Mesenchymal stem cell (in vitro differentiated cells and primary cell): ENCODE results near the gene RABGAP1L.

Experiments
- DNase-seq: peaks from one replicate; pipeline ENCODE4 v3.0.0-alpha.2; 2013
- H2AFZ ChIP-seq: one replicate; pipeline ENCODE4 v1.6.1; 2013; ENCODE audit warnings: low read depth, mild to moderate bottlenecking, control low read depth, inconsistent platforms, low read length, moderate library complexity
- H2AK5ac ChIP-seq: 2 replicates; pipeline ENCODE4 v1.6.1; 2013; ENCODE audit warnings: low read length, moderate library complexity, mild to moderate bottlenecking, inconsistent platforms; ENCODE audit not compliant: severe bottlenecking
- H2BK120ac ChIP-seq: one replicate; pipeline ENCODE4 v1.6.1; 2013; ENCODE audit warnings: low read depth, mild to moderate bottlenecking, inconsistent platforms, low read length, moderate library complexity
- H2BK12ac ChIP-seq, 2 experiments: one replicate each; pipeline ENCODE4 v1.6.1; 2013; ENCODE audit warnings: inconsistent platforms in 2 of 2, low read length in 2 of 2, mild to moderate bottlenecking in 2 of 2, moderate library complexity in 2 of 2, control low read depth in 1 of 2
- H2BK15ac ChIP-seq: one replicate; pipeline ENCODE4 v1.6.1; 2013; ENCODE audit warnings: mild to moderate bottlenecking, low read depth, inconsistent platforms; ENCODE audit not compliant: poor library complexity, severe bottlenecking
- H2BK5ac ChIP-seq: 2 replicates; pipeline ENCODE4 v1.6.1; 2013; ENCODE audit warnings: low read depth, mild to moderate bottlenecking, low read length, control low read depth, inconsistent platforms; ENCODE audit not compliant: poor library complexity, severe bottlenecking
- H3K14ac ChIP-seq, 2 experiments: one replicate each; pipeline ENCODE4 v1.6.1; 2013; ENCODE audit warnings: inconsistent platforms in 2 of 2, low read length in 2 of 2, control low read depth in 1 of 2, mild to moderate bottlenecking in 1 of 2, moderate library complexity in 1 of 2
- H3K18ac ChIP-seq, 2 experiments: one replicate each; pipeline ENCODE4 v1.6.1; 2013; ENCODE audit warnings: inconsistent platforms in 2 of 2, low read length in 2 of 2, control low read depth in 1 of 2, low read depth in 1 of 2, mild to moderate bottlenecking in 1 of 2
- H3K23ac ChIP-seq, 2 experiments: one replicate each; pipeline ENCODE4 v1.6.1; 2013; ENCODE audit warnings: inconsistent platforms in 2 of 2, low read length in 2 of 2, mild to moderate bottlenecking in 2 of 2, moderate library complexity in 2 of 2, control low read depth in 1 of 2
- H3K27ac ChIP-seq: 2 replicates; pipeline ENCODE4 v1.5.1; 2013; ENCODE audit warnings: mild to moderate bottlenecking, moderate library complexity, low read length, control low read depth, inconsistent platforms; ENCODE audit not compliant: poor library complexity, severe bottlenecking
- H3K27me3 ChIP-seq, 2 experiments: 2 replicates each; pipeline versions ENCODE4 v1.6.1 to v1.7.0; 2013; ENCODE audit warnings: low read length in 2 of 2, mild to moderate bottlenecking in 2 of 2, moderate library complexity in 2 of 2, control low read depth in 1 of 2, inconsistent platforms in 1 of 2; ENCODE audit not compliant: control insufficient read depth in 1 of 2, insufficient read depth in 1 of 2
- H3K36me3 ChIP-seq, 2 experiments: 2 replicates each; pipeline versions ENCODE4 v1.6.1 to v1.7.0; 2013; ENCODE audit warnings: low read length in 2 of 2, control low read depth in 1 of 2, inconsistent platforms in 1 of 2, low read depth in 1 of 2, mild to moderate bottlenecking in 1 of 2; ENCODE audit not compliant: insufficient read depth in 2 of 2, control insufficient read depth in 1 of 2
- H3K4ac ChIP-seq, 2 experiments: one replicate each; pipeline ENCODE4 v1.6.1; 2013; ENCODE audit warnings: inconsistent platforms in 2 of 2, low read length in 2 of 2, mild to moderate bottlenecking in 2 of 2, moderate library complexity in 2 of 2, control low read depth in 1 of 2, low read depth in 1 of 2
- H3K4me1 ChIP-seq: 2 replicates; pipeline ENCODE4 v1.6.1; 2013; ENCODE audit warnings: low read depth, low read length, control low read depth; ENCODE audit not compliant: control insufficient read depth, insufficient read depth
- H3K4me2 ChIP-seq: 2 replicates; pipeline ENCODE4 v1.6.1; 2013; ENCODE audit warnings: low read length, mild to moderate bottlenecking, inconsistent platforms; ENCODE audit not compliant: poor library complexity, severe bottlenecking
- H3K4me3 ChIP-seq, 2 experiments: 2 replicates each; pipeline versions ENCODE4 v1.5.1 to v1.7.0; 2013; ENCODE audit warnings: low read length in 2 of 2, mild to moderate bottlenecking in 2 of 2, control low read depth in 1 of 2, low read depth in 1 of 2; ENCODE audit not compliant: insufficient read depth in 1 of 2
- H3K79me1 ChIP-seq: replicated peaks from 2 replicates; pipeline ENCODE4 v1.6.1; 2013; ENCODE audit warnings: mild to moderate bottlenecking, control low read depth, low read length, inconsistent platforms; ENCODE audit not compliant: poor library complexity, severe bottlenecking
- H3K9ac ChIP-seq: 2 replicates; pipeline ENCODE4 v1.7.0; 2013; ENCODE audit warnings: mild to moderate bottlenecking, low read length, moderate library complexity
- H3K9me3 ChIP-seq: 2 replicates; pipeline ENCODE4 v1.7.0; 2013; ENCODE audit warnings: mild to moderate bottlenecking, low read length; ENCODE audit not compliant: control insufficient read depth
- H4K8ac ChIP-seq: one replicate; pipeline ENCODE4 v1.6.1; 2013; ENCODE audit warnings: inconsistent platforms, mild to moderate bottlenecking, low read length, moderate library complexity
- H4K91ac ChIP-seq: one replicate; pipeline ENCODE4 v1.6.1; 2013; ENCODE audit warnings: mild to moderate bottlenecking, low read length, inconsistent platforms
- WGBS: methylation state at CpG from one replicate; pipeline ENCODE4 v1.1.7; 2013; ENCODE audit warnings: mixed read lengths; 5-methylcytosine and 5-hydroxymethylcytosine counted together

The RABGAP1L gene

DNA sequence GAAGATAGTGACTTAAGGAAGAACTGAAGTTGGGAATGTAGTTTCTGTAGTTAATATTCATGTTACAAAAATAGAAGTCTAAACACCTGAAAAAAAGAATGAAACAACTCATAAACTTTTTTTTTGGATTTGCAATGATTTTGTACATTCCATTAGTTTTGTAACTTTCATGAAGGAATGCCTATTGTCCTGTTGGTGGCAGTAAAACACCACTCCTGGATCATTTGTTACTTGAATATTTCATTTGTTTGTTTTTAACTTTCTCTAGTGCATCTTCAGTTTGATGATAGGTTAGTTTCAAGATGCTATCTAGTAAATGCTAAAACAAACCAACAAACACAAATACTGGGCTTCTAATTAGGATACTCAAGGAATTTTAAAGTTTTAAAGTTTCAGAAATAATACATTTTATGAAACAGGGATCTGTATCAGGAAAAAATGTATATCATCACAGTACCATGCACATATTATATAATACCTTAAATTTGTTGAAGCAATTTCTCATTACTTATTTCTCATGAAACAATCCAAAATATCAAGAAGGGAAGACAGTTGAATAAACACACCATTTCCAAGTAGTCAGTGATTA is 610.7 kb downstream of the RABGAP1L start:
- H3K79me1 ChIP-seq, result no peaks in the 10 kb centered on the region
- no peak overlapping the region for H3K4ac ChIP-seq
- H3K36me3 ChIP-seq, result no peaks in the 10 kb centered on the region
- H3K4me2 ChIP-seq, result no peak overlapping the region
- H2BK12ac ChIP-seq, result no peak overlapping the region
- H3K14ac ChIP-seq, result no peak overlapping the region
- H3K27me3 ChIP-seq, result no peaks in the 10 kb centered on the region
- no peak overlapping the region for H2AFZ ChIP-seq
- no peak overlapping the region for H3K27ac ChIP-seq
- no peak overlapping the region for H3K18ac ChIP-seq
- no peak overlapping the region for H2BK120ac ChIP-seq
- H2BK5ac ChIP-seq, result no peak overlapping the region
- H3K9me3 ChIP-seq, result no peaks in the 10 kb centered on the region
- no peaks in the 10 kb centered on the region for H3K4me1 ChIP-seq
- no peak overlapping the region for H4K91ac ChIP-seq
- H3K4me3 ChIP-seq, result no peak overlapping the region
- peak; percentile 73 for DNase-seq
- no peak overlapping the region for H4K8ac ChIP-seq
- H2AK5ac ChIP-seq, result no peak overlapping the region
- no peak overlapping the region for H3K9ac ChIP-seq
- H3K23ac ChIP-seq, result no peak overlapping the region
- no peak overlapping the region for H2BK15ac ChIP-seq

DNA sequence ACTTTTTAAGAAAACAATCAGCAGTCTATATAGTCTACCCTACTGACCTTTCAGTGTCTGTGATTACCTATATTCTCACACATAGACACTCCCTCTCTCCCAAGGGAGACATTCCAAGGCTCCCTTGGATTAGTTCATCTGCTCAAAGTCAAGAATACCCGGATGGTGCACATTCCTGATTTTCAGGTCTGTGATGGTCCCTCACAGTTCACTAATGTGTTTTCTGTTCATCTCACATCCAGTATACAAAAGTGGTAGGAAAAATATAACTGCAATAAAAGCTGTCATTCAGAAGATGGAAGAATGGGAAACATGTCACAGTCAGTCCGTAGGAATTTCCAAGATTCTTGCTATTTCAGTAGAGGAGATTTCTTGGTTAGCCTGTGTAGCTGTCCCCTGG is 616.3 kb downstream of the RABGAP1L start:
- Histone ChIP-seq H2BK15ac (no peak overlapping the region), H3K14ac (no peak overlapping the region), H3K79me1 (no peaks in the 10 kb centered on the region), H3K27me3 (no peaks in the 10 kb centered on the region), H3K4me2 (no peak overlapping the region), H3K18ac (no peak overlapping the region), H4K91ac (no peak overlapping the region), H3K36me3 (no peaks in the 10 kb centered on the region), H2BK120ac (no peak overlapping the region), H3K9me3 (no peaks in the 10 kb centered on the region), H3K9ac (no peak overlapping the region), H3K4me3 (no peak overlapping the region), H2BK12ac (no peak overlapping the region), H3K27ac (peak overlapping the region; percentile 31), H3K4ac (no peak overlapping the region), H3K4me1 (no peaks in the 10 kb centered on the region), H3K23ac (no peak overlapping the region), H4K8ac (no peak overlapping the region), H2AK5ac (no peak overlapping the region), H2AFZ (no peak overlapping the region), H2BK5ac (no peak overlapping the region)
- 59% methylated on average over 2 of the region's 2 CpGs for WGBS
- no peak for DNase-seq

DNA sequence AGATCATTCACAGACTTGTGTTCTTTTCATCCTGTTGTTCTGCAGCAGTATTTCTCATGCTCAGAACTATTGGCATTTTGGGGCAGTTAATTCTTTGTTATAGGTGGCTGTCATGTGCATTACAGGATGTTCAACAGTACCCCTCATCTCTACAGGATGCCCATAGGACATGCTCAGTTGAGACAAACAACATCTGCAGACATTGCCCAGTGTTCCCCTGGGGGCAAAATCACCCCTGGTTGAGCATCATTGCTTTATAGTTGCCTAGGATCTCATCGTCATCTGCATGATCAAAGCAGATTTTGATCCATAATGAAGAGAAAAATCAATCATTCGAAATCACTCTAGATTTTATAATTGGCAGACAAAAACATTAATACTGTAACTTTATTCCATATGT is 617.9 kb downstream of the RABGAP1L start:
- Histone ChIP-seq H3K4me1 (no peaks in the 10 kb centered on the region), H2BK15ac (no peak overlapping the region), H2BK120ac (no peak overlapping the region), H3K18ac (no peak overlapping the region), H3K23ac (peak overlapping the region in 1 of 2 experiments; percentile 69), H3K14ac (peak overlapping the region in 1 of 2 experiments; percentile 15), H3K9me3 (no peaks in the 10 kb centered on the region), H2BK12ac (no peak overlapping the region), H2AK5ac (no peak overlapping the region), H3K9ac (no peak overlapping the region), H3K36me3 (no peaks in the 10 kb centered on the region), H3K27ac (no peak overlapping the region), H3K4me2 (no peak overlapping the region), H3K79me1 (no peaks in the 10 kb centered on the region), H3K4ac (no peak overlapping the region), H4K91ac (no peak overlapping the region), H3K27me3 (no peaks in the 10 kb centered on the region), H4K8ac (no peak overlapping the region), H3K4me3 (no peak overlapping the region), H2AFZ (no peak overlapping the region), H2BK5ac (no peak overlapping the region)
- WGBS, result 100% methylated on average over 1 of the region's 2 CpGs
- no peak for DNase-seq

DNA sequence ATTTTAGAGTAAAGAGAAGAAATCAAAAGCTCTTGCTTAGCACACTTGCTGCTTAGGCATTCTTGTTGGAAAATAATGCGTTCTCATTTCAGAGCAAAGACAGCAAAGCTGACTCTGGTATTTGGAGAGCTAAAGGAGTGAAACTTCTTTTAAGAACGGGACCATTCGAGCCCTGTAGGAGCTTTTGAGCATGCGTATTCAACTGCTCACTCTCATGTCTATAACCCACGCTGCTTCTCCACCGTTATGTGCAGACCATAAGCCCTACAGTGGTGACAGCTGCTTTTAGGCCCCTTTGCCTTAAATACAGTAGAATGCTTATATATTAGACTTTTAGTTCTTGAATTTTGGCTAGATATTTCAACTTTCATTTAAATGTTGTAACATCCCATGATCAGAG is 626.2 kb downstream of the RABGAP1L start:
- no peak overlapping the region for H3K4me3 ChIP-seq
- H3K4me2 ChIP-seq, result no peak overlapping the region
- no peak overlapping the region for H2BK15ac ChIP-seq
- H4K91ac ChIP-seq, result no peak overlapping the region
- H3K27ac ChIP-seq, result no peak overlapping the region
- H3K36me3 ChIP-seq, result no peaks in the 10 kb centered on the region
- H3K4ac ChIP-seq, result no peak overlapping the region
- H3K27me3 ChIP-seq, result no peaks in the 10 kb centered on the region
- no peak overlapping the region for H3K14ac ChIP-seq
- no peak overlapping the region for H2AFZ ChIP-seq
- no peak overlapping the region for H3K9ac ChIP-seq
- no peaks in the 10 kb centered on the region for H3K9me3 ChIP-seq
- no peak overlapping the region for H3K23ac ChIP-seq
- 95% methylated on average over 4 of the region's 6 CpGs for WGBS
- H3K4me1 ChIP-seq, result peaks cover 9% of the 10 kb centered on the region
- no peak overlapping the region for H2BK12ac ChIP-seq
- H2BK5ac ChIP-seq, result no peak overlapping the region
- no peaks in the 10 kb centered on the region for H3K79me1 ChIP-seq
- no peak overlapping the region for H2AK5ac ChIP-seq
- H3K18ac ChIP-seq, result no peak overlapping the region
- no peak for DNase-seq
- H2BK120ac ChIP-seq, result no peak overlapping the region
- no peak overlapping the region for H4K8ac ChIP-seq
